IMR-90 (cell line): ENCODE data around the gene CCDC12. TPM values are rescaled to one million over a fixed set of nuclear protein-coding genes. Genes with fewer than 3 reads are reported as not detected.

Experiments
- ATAC-seq: fragments of 200-7000 bp; cut with Tn5 transposase; 2 replicates; pipeline ENCODE4 v1.9.1; 2020; ENCODE audit warnings: low read depth, mild to moderate bottlenecking, moderate library complexity
- BruUV-seq: library from RNA; stranded (reverse); fragments of 400-500 nt; replicated peaks from 2 replicates; lab custom pipeline; 2021; lab: Mats Ljungman, UMichigan
- CTCF ChIA-PET: fragments of 300-600 bp; formaldehyde crosslinking; extraction: SDS; loops from one replicate; lab custom pipeline; 2021; ENCODE audit warnings: antibody characterized with exemption; lab: Yijun Ruan, JAX
- POLR2A ChIA-PET: fragments of 300-600 bp; sonication (Branson Sonifier 250); formaldehyde crosslinking; loops from one replicate; lab custom pipeline; 2022; ENCODE audit warnings: antibody characterized with exemption; ENCODE audit not compliant: unreplicated experiment; lab: Charles Lee
- DNase-seq: peaks from one replicate; pipeline ENCODE4 v3.0.0; 2013
- H2AFZ ChIP-seq: replicated peaks from 2 replicates; pipeline ENCODE3; 2013; ENCODE audit warnings: low read length, mild to moderate bottlenecking; ENCODE audit not compliant: poor library complexity
- H2AK5ac ChIP-seq: 2 replicates; pipeline ENCODE4 v1.6.1; 2013; ENCODE audit warnings: low read depth, low read length, inconsistent platforms
- H2AK9ac ChIP-seq: replicated peaks from 2 replicates; pipeline ENCODE3; 2013; ENCODE audit warnings: mild to moderate bottlenecking, low read depth, low read length, moderate library complexity; ENCODE audit not compliant: poor library complexity
- H2BK120ac ChIP-seq: 2 replicates; pipeline ENCODE4 v1.6.1; 2013; ENCODE audit warnings: low read depth, low read length, inconsistent platforms
- H2BK15ac ChIP-seq: 3 replicates; pipeline ENCODE4 v1.6.1; 2013; ENCODE audit warnings: low read depth, low read length, inconsistent platforms
- H2BK20ac ChIP-seq: 2 replicates; pipeline ENCODE4 v1.6.1; 2013; ENCODE audit warnings: low read depth, mild to moderate bottlenecking, inconsistent platforms, low read length, moderate library complexity
- H2BK5ac ChIP-seq: 2 replicates; pipeline ENCODE4 v1.6.1; 2013; ENCODE audit warnings: mild to moderate bottlenecking, low read depth, low read length, inconsistent platforms; ENCODE audit not compliant: poor library complexity, severe bottlenecking
- H3K14ac ChIP-seq: replicated peaks from 2 replicates; pipeline ENCODE4 v1.6.1; 2013; ENCODE audit warnings: low read depth, low read length, inconsistent platforms
- H3K18ac ChIP-seq: 2 replicates; pipeline ENCODE4 v1.6.1; 2013; ENCODE audit warnings: low read depth, low read length, control low read depth
- H3K23ac ChIP-seq: 2 replicates; pipeline ENCODE4 v1.6.1; 2013; ENCODE audit warnings: low read depth, low read length, inconsistent platforms
- H3K27ac ChIP-seq: 2 replicates; pipeline ENCODE4 v1.5.1; 2013; ENCODE audit warnings: mild to moderate bottlenecking, control low read depth, low read length; ENCODE audit not compliant: insufficient read depth
- H3K27me3 ChIP-seq: 2 replicates; pipeline ENCODE4 v1.6.1; 2013; ENCODE audit warnings: low read length; ENCODE audit not compliant: control insufficient read depth, insufficient read depth
- H3K36me3 ChIP-seq: 2 replicates; pipeline ENCODE4 v1.6.1; 2013; ENCODE audit warnings: low read length, mixed read lengths; ENCODE audit not compliant: control insufficient read depth, insufficient read depth
- H3K4ac ChIP-seq: 2 replicates; pipeline ENCODE4 v1.6.1; 2013; ENCODE audit warnings: low read depth, low read length, inconsistent platforms
- H3K4me1 ChIP-seq: 2 replicates; pipeline ENCODE4 v1.6.1; 2013; ENCODE audit warnings: low read length, mixed read lengths; ENCODE audit not compliant: control insufficient read depth, insufficient read depth
- H3K4me2 ChIP-seq: 2 replicates; pipeline ENCODE4 v1.6.1; 2013; ENCODE audit warnings: low read depth, mild to moderate bottlenecking, control low read depth, low read length, moderate library complexity
- H3K4me3 ChIP-seq: 2 replicates; pipeline ENCODE4 v1.5.1; 2013; ENCODE audit warnings: low read depth, mild to moderate bottlenecking, control low read depth, low read length, moderate library complexity; ENCODE audit not compliant: insufficient read depth
- H3K56ac ChIP-seq: 2 replicates; pipeline ENCODE4 v1.6.1; 2013; ENCODE audit warnings: low read length, inconsistent platforms; ENCODE audit not compliant: insufficient read depth; ENCODE audit errors: extremely low read depth
- H3K79me1 ChIP-seq, 2 experiments: 2 replicates each; pipeline ENCODE4 v1.6.1; 2013; ENCODE audit warnings: low read length in 2 of 2, inconsistent platforms in 1 of 2, low read depth in 1 of 2
- H3K9ac ChIP-seq: 2 replicates; pipeline ENCODE4 v1.6.1; 2013; ENCODE audit warnings: low read depth, low read length, control low read depth
- H3K9me1 ChIP-seq: 2 replicates; pipeline ENCODE4 v1.6.1; 2013; ENCODE audit warnings: low read length, inconsistent platforms; ENCODE audit not compliant: insufficient read depth
- H3K9me3 ChIP-seq: 2 replicates; pipeline ENCODE4 v1.6.1; 2013; ENCODE audit warnings: low read length; ENCODE audit not compliant: control insufficient read depth, insufficient read depth
- H4K20me1 ChIP-seq: 2 replicates; pipeline ENCODE4 v1.6.1; 2013; ENCODE audit warnings: low read length, inconsistent platforms; ENCODE audit not compliant: insufficient read depth
- H4K5ac ChIP-seq: 2 replicates; pipeline ENCODE4 v1.6.1; 2013; ENCODE audit warnings: mild to moderate bottlenecking, low read depth, low read length, control low read depth
- H4K8ac ChIP-seq, 2 experiments: 2 replicates each; pipeline ENCODE4 v1.6.1; 2013; ENCODE audit warnings: low read depth in 2 of 2, low read length in 2 of 2, control low read depth in 1 of 2, inconsistent platforms in 1 of 2
- H4K91ac ChIP-seq: 2 replicates; pipeline ENCODE4 v1.6.1; 2013; ENCODE audit warnings: low read depth, low read length, inconsistent platforms; ENCODE audit not compliant: insufficient read depth
- BHLHE40 ChIP-seq: fragments of 150-350 bp; IDR thresholded peaks from 2 replicates; pipeline ENCODE4 v1.6.1; 2016; ENCODE audit warnings: mild to moderate bottlenecking, low read depth, low read length
- CHD1 ChIP-seq: IDR thresholded peaks from 2 replicates; pipeline ENCODE4 v1.6.1; 2012; ENCODE audit warnings: low read depth, low read length, improper control_type of control experiment
- FOS ChIP-seq: fragments of 150-350 bp; IDR thresholded peaks from 2 replicates; pipeline ENCODE4 v1.6.1; 2016; ENCODE audit warnings: low read depth, low read length
- MAFK ChIP-seq: IDR thresholded peaks from 2 replicates; pipeline ENCODE4 v1.6.1; 2012; ENCODE audit warnings: low read depth, low read length, improper control_type of control experiment
- MAZ ChIP-seq: IDR thresholded peaks from 2 replicates; pipeline ENCODE4 v1.6.1; 2012; ENCODE audit warnings: low read depth, mild to moderate bottlenecking, low read length, improper control_type of control experiment, moderate library complexity, borderline replicate concordance
- MXI1 ChIP-seq: IDR thresholded peaks from 2 replicates; pipeline ENCODE4 v1.6.1; 2012; ENCODE audit warnings: low read depth, mild to moderate bottlenecking, low read length, moderate library complexity, borderline replicate concordance
- NFE2L2 ChIP-seq: fragments of 150-350 bp; IDR thresholded peaks from 2 replicates; pipeline ENCODE4 v1.6.1; 2016; ENCODE audit warnings: low read depth, mild to moderate bottlenecking, low read length
- POLR2A ChIP-seq: IDR thresholded peaks from 2 replicates; pipeline ENCODE4 v1.6.1; 2012; ENCODE audit warnings: mild to moderate bottlenecking, low read depth, low read length
- RAD21 ChIP-seq: IDR thresholded peaks from 2 replicates; pipeline ENCODE4 v1.6.1; 2012; ENCODE audit warnings: low read length, improper control_type of control experiment
- RCOR1 ChIP-seq: IDR thresholded peaks from 2 replicates; pipeline ENCODE4 v1.6.1; 2012; ENCODE audit warnings: mild to moderate bottlenecking, low read length, improper control_type of control experiment; ENCODE audit not compliant: insufficient replicate concordance
- RFX5 ChIP-seq: IDR thresholded peaks from 2 replicates; pipeline ENCODE4 v1.8.0; 2012; ENCODE audit warnings: low read depth, mild to moderate bottlenecking, low read length, moderate library complexity
- SMC3 ChIP-seq: fragments of 150-350 bp; IDR thresholded peaks from 2 replicates; pipeline ENCODE4 v1.6.1; 2016; ENCODE audit warnings: low read depth, mild to moderate bottlenecking, antibody characterized with exemption, low read length, moderate library complexity
- WGBS, 2 experiments: methylation state at CpG; one replicate each; pipeline versions ENCODE4 v1.1.5 to v1.1.7; 2013; ENCODE audit warnings: missing lambda C conversion rate in 2 of 2; ENCODE audit not compliant: insufficient read length in 1 of 2; ENCODE audit errors: extremely low coverage in 2 of 2; 5-methylcytosine and 5-hydroxymethylcytosine counted together
- dilution Hi-C: fragments of 300-500 bp; cut with HindIII; formaldehyde crosslinking; loops from one replicate; pipeline ENCODE4 v1.14.3; 2018; ENCODE audit warnings: low sequenced_read_pairs; ENCODE audit not compliant: unreplicated experiment
- in situ Hi-C: fragments of 300-500 bp; cut with MboI; formaldehyde crosslinking; loops from 3 replicates; pipeline ENCODE4 v1.14.3; 2019; ENCODE audit warnings: low sequenced_read_pairs, inconsistent platforms, mixed read lengths
- intact Hi-C: fragments of 100-400 bp; cut with micrococcal nuclease; formaldehyde crosslinking; loops from 2 replicates; pipeline ENCODE4 v1.10.0; 2022
- polyA plus RNA-seq, 3 experiments: library from polyadenylated mRNA; depleted of rRNA; stranded (reverse); fragments of >200 nt; gene quantifications; 2 replicates each; pipeline ENCODE4 v1.2.3, GENCODE V29; 2012; ENCODE audit warnings: low replicate concordance in 1 of 3
- total RNA-seq: library from RNA; depleted of rRNA; stranded (reverse); fragments of >200 nt; gene quantifications from 2 replicates; pipeline ENCODE4 v1.2.3, GENCODE V29; 2012
- TF ChIP-seq, protein P1 (sequence below): conservative IDR thresholded peaks from 2 replicates; pipeline ENCODE4 v1.5.1; 2012; ENCODE audit warnings: mild to moderate bottlenecking, low read depth, low read length, improper control_type of control experiment
- TF ChIP-seq, protein P2 (sequence below): fragments of 150-350 bp; IDR thresholded peaks from 2 replicates; pipeline ENCODE4 v1.6.1; 2017; ENCODE audit warnings: mild to moderate bottlenecking, antibody characterized with exemption, low read length, low read depth
- TF ChIP-seq, protein P3 (sequence below): fragments of 150-350 bp; IDR thresholded peaks from 2 replicates; pipeline ENCODE4 v1.6.1; 2016; ENCODE audit warnings: low read depth, mild to moderate bottlenecking, low read length, moderate library complexity, borderline replicate concordance

The CCDC12 gene
- total and polyA plus RNA-seq, 2 of the 4 experiments (the other 2 are of a cell fraction): 15.2 to 35.1 TPM

DNA sequence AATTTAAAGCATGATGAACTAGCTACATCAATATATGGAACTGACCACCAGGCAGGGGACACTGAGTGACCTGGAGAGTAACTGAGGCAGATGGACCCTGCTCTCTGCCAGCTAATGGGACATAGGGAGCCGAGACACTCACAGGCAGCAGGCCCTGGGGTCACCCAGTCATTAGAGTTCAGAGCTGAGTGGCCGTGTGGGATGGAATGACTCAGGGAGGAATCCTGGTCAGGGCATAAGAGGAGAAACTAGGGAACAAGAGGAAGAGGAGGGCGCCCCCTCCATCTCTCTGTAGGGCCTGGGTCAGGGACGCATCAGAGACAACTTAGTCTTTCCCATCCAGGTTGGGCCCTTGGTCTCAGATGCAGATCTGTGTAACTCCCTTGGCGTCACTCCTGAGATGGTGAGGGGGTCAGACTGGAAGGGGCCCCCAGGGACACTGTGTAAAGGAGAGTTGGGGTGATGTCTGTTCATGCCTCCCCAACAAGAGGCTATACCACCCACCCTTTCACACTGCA is 39.8 kb downstream of the CCDC12 start:
- Histone ChIP-seq H3K27ac (peak overlapping the region; percentile 77; the same call in 1 of the 2 replicates), H3K14ac (peak overlapping the region; percentile 58), H3K4me2 (no peak overlapping the region; the same call in 1 of the 2 replicates), H3K4ac (peak overlapping the region; percentile 71), H4K20me1 (peaks cover 39% of the 10 kb centered on the region), H2AK9ac (peak overlapping the region; percentile 59), H3K9ac (no peak overlapping the region), H2BK120ac (no peak overlapping the region), H4K91ac (peak overlapping the region; percentile 17), H2BK20ac (peak overlapping the region; percentile 14; the same call in 1 of the 2 replicates), H2BK5ac (peak overlapping the region; percentile 83), H3K4me3 (no peak overlapping the region), H3K23ac (peak overlapping the region; percentile 83; the same call in 1 of the 2 replicates), H2AFZ (peak overlapping the region; percentile 1), H2AK5ac (peak overlapping the region; percentile 66; the same call in 1 of the 2 replicates), H2BK15ac (no peak overlapping the region), H3K56ac (no peak overlapping the region), H3K27me3 (no peaks in the 10 kb centered on the region), H4K8ac (0 out of 4 replicates have a peak overlapping the region, but pooled peaks of 1 of the 2 experiments have one; percentile 0), H3K36me3 (peaks cover 30% of the 10 kb centered on the region), H3K9me3 (no peaks in the 10 kb centered on the region), H3K9me1 (peaks cover 41% of the 10 kb centered on the region), H4K5ac (no peak overlapping the region; the same call in 1 of the 2 replicates), H3K4me1 (peaks cover 37% of the 10 kb centered on the region), H3K18ac (no peak overlapping the region; the same call in 1 of the 2 replicates), H3K79me1 (peaks cover 38 to 86% of the 10 kb centered on the region in 2 experiments)
- in situ Hi-C loops: no loop called here
- CTCF ChIA-PET: interaction anchor here (1.2 kb wide), 1 partner anchor 45 kb away, joined by 3 read pairs; no protein-coding TSS in a partner anchor
- dilution Hi-C loops: no loop called here
- DNase-seq: peak; percentile 57
- BruUV-seq: no TSS peak
- 0 out of 2 replicates have a peak, but pooled peaks have one; percentile 12 for ATAC-seq
- POLR2A ChIA-PET: no interaction called here
- intact Hi-C loops: loop anchor here (10.0 kb wide), 1 partner anchor 228 kb away; the partner anchor contains the start of gene SETD2
- no CpG with 5 or more reads among the region's 5 CpGs for WGBS, 2 experiments
- no peak for TF ChIP-seq BHLHE40
- TF ChIP-seq MAZ: peak; percentile 14; the same call in 1 of the 2 replicates
- TF ChIP-seq SMC3: no peak
- TF ChIP-seq, protein P1, sequence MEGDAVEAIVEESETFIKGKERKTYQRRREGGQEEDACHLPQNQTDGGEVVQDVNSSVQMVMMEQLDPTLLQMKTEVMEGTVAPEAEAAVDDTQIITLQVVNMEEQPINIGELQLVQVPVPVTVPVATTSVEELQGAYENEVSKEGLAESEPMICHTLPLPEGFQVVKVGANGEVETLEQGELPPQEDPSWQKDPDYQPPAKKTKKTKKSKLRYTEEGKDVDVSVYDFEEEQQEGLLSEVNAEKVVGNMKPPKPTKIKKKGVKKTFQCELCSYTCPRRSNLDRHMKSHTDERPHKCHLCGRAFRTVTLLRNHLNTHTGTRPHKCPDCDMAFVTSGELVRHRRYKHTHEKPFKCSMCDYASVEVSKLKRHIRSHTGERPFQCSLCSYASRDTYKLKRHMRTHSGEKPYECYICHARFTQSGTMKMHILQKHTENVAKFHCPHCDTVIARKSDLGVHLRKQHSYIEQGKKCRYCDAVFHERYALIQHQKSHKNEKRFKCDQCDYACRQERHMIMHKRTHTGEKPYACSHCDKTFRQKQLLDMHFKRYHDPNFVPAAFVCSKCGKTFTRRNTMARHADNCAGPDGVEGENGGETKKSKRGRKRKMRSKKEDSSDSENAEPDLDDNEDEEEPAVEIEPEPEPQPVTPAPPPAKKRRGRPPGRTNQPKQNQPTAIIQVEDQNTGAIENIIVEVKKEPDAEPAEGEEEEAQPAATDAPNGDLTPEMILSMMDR: no peak
- TF ChIP-seq FOS: 0 out of 2 replicates have a peak, but pooled peaks have one; percentile 16
- TF ChIP-seq, protein P2, sequence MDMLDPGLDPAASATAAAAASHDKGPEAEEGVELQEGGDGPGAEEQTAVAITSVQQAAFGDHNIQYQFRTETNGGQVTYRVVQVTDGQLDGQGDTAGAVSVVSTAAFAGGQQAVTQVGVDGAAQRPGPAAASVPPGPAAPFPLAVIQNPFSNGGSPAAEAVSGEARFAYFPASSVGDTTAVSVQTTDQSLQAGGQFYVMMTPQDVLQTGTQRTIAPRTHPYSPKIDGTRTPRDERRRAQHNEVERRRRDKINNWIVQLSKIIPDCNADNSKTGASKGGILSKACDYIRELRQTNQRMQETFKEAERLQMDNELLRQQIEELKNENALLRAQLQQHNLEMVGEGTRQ: no peak
- TF ChIP-seq, protein P3, sequence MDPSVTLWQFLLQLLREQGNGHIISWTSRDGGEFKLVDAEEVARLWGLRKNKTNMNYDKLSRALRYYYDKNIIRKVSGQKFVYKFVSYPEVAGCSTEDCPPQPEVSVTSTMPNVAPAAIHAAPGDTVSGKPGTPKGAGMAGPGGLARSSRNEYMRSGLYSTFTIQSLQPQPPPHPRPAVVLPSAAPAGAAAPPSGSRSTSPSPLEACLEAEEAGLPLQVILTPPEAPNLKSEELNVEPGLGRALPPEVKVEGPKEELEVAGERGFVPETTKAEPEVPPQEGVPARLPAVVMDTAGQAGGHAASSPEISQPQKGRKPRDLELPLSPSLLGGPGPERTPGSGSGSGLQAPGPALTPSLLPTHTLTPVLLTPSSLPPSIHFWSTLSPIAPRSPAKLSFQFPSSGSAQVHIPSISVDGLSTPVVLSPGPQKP: no peak
- TF ChIP-seq MAFK: no peak
- no peak for TF ChIP-seq RFX5
- TF ChIP-seq POLR2A: no peak
- TF ChIP-seq CHD1: no peak
- no peak for TF ChIP-seq NFE2L2
- no peak for TF ChIP-seq MXI1
- TF ChIP-seq RAD21: no peak
- TF ChIP-seq RCOR1: no peak
